Astrocyte (in vitro differentiated cells and primary cell): ENCODE results near the gene MSLN. TPM values are rescaled to one million over a fixed set of nuclear protein-coding genes. Genes with fewer than 3 reads are reported as not detected.
A peak's percentile ranks its signal among the peaks of the same experiment; 100 is the strongest.

Experiments used
- DNase-seq: peaks from one replicate; pipeline ENCODE4 v3.0.0-alpha.2; 2010; ENCODE audit warnings: low read depth
- FAIRE-seq: peaks from 2 replicates; lab custom pipeline; 2011; peaks lifted over from hg19 to GRCh38; lab: Jason Lieb, UNC
- H2AFZ ChIP-seq: 2 replicates; pipeline ENCODE4 v1.6.0; 2012; ENCODE audit warnings: low read depth, low read length, inconsistent platforms
- H3K27ac ChIP-seq: 2 replicates; pipeline ENCODE4 v1.5.1; 2011; ENCODE audit warnings: low read depth, low read length, inconsistent platforms
- H3K27me3 ChIP-seq: 2 replicates; pipeline ENCODE4 v1.6.0; 2011; ENCODE audit warnings: low read length, inconsistent platforms; ENCODE audit not compliant: insufficient read depth
- H3K36me3 ChIP-seq: 2 replicates; pipeline ENCODE4 v1.5.1; 2011; ENCODE audit warnings: low read length, inconsistent platforms; ENCODE audit not compliant: insufficient read depth
- H3K4me1 ChIP-seq: 2 replicates; pipeline ENCODE4 v1.5.1; 2011; ENCODE audit warnings: low read length, inconsistent platforms; ENCODE audit not compliant: insufficient read depth
- H3K4me2 ChIP-seq: 2 replicates; pipeline ENCODE4 v1.6.0; 2012; ENCODE audit warnings: low read length, inconsistent platforms
- H3K4me3 ChIP-seq: 2 replicates; pipeline ENCODE4 v1.5.1; 2011; ENCODE audit warnings: low read depth, mild to moderate bottlenecking, low read length, inconsistent platforms; ENCODE audit not compliant: insufficient read depth
- H3K79me2 ChIP-seq: 2 replicates; pipeline ENCODE4 v1.6.0; 2012; ENCODE audit warnings: mild to moderate bottlenecking, low read length, inconsistent platforms; ENCODE audit not compliant: insufficient read depth
- H3K9ac ChIP-seq: 2 replicates; pipeline ENCODE4 v1.6.0; 2012; ENCODE audit warnings: mild to moderate bottlenecking, low read length, inconsistent platforms
- H3K9me3 ChIP-seq: 2 replicates; pipeline ENCODE4 v1.5.1; 2012; ENCODE audit warnings: low read depth, mild to moderate bottlenecking, low read length, inconsistent platforms; ENCODE audit not compliant: insufficient read depth
- H4K20me1 ChIP-seq: 2 replicates; pipeline ENCODE4 v1.6.0; 2012; ENCODE audit warnings: low read length, inconsistent platforms; ENCODE audit not compliant: insufficient read depth
- H3K27ac Mint-ChIP-seq: one replicate; pipeline ENCODE4 v1.8.0; 2021; ENCODE audit warnings: mild to moderate bottlenecking, mixed read lengths; ENCODE audit not compliant: unreplicated experiment
- H3K27me3 Mint-ChIP-seq: one replicate; pipeline ENCODE4 v1.8.0; 2021; ENCODE audit warnings: low read depth, mixed read lengths; ENCODE audit not compliant: unreplicated experiment
- H3K36me3 Mint-ChIP-seq: one replicate; pipeline ENCODE4 v1.8.0; 2021; ENCODE audit warnings: low read depth, mixed read lengths; ENCODE audit not compliant: unreplicated experiment
- H3K4me1 Mint-ChIP-seq: one replicate; pipeline ENCODE4 v1.8.0; 2021; ENCODE audit warnings: low read depth, mixed read lengths; ENCODE audit not compliant: unreplicated experiment
- H3K4me3 Mint-ChIP-seq: one replicate; pipeline ENCODE4 v1.8.0; 2021; ENCODE audit warnings: mild to moderate bottlenecking, moderate library complexity, mixed read lengths; ENCODE audit not compliant: unreplicated experiment
- H3K9me3 Mint-ChIP-seq: one replicate; pipeline ENCODE4 v1.8.0; 2021; ENCODE audit warnings: mild to moderate bottlenecking, mixed read lengths; ENCODE audit not compliant: unreplicated experiment
- CTCF ChIP-seq: IDR thresholded peaks from 2 replicates; pipeline ENCODE4 v1.5.1; 2011; ENCODE audit warnings: low read depth, mild to moderate bottlenecking, inconsistent platforms, low read length, moderate library complexity; ENCODE audit not compliant: insufficient read depth
- EZH2 ChIP-seq: IDR thresholded peaks from 2 replicates; pipeline ENCODE4 v1.6.1; 2012; ENCODE audit warnings: mild to moderate bottlenecking, low read length, inconsistent platforms; ENCODE audit not compliant: insufficient read depth
- total RNA-seq: library from RNA; stranded (reverse); gene quantifications from 2 replicates; pipeline ENCODE4 v1.2.1, GENCODE V29; 2021

Gene MSLN
- total RNA-seq, 1 donor from 2014 or later = not detected

GRCh38 chr16:799948-800833, 39.7 kb downstream of the MSLN start, which contains the start of gene GNG13:
Gene GNG13 (minus strand): TSS chr16:800734. CDS start chr16:799077, 1,657 bp downstream.
- Histone ChIP-seq H3K4me1 (no peaks in the 10 kb centered on the region), H3K9ac (no peak within 1 kb of the TSS), H3K36me3 (no peaks in the 10 kb centered on the region), H2AFZ (no peak within 1 kb of the TSS), H4K20me1 (peaks cover 6% of the 10 kb centered on the region), H3K79me2 (no peaks in the 10 kb centered on the region), H3K9me3 (no peaks in the 10 kb centered on the region), H3K27ac (no peak within 1 kb of the TSS), H3K4me2 (no peak within 1 kb of the TSS), H3K4me3 (no peak within 1 kb of the TSS), H3K27me3 (peaks cover 19% of the 10 kb centered on the region)
- Mint-ChIP-seq H3K27me3 (no peaks in the 10 kb centered on the region), H3K4me3 (no peak within 1 kb of the TSS), H3K4me1 (no peaks in the 10 kb centered on the region), H3K36me3 (peaks cover 4% of the 10 kb centered on the region), H3K27ac (no peak within 1 kb of the TSS), H3K9me3 (no peaks in the 10 kb centered on the region)
- FAIRE-seq = no peak
- no peak for DNase-seq
- TF ChIP-seq EZH2 (peak; percentile 91), CTCF (no peak)

GRCh38 chr16:800834-801511, 40.4 kb downstream of the MSLN start:
- H3K4me1 ChIP-seq = no peaks in the 10 kb centered on the region
- H3K27ac Mint-ChIP-seq = no peak overlapping the region
- H3K36me3 ChIP-seq = no peaks in the 10 kb centered on the region
- no peak overlapping the region for H3K4me2 ChIP-seq
- no peaks in the 10 kb centered on the region for H3K9me3 ChIP-seq
- FAIRE-seq (no peak), DNase-seq (no peak)
- H4K20me1 ChIP-seq = peaks cover 6% of the 10 kb centered on the region
- H2AFZ ChIP-seq = no peak overlapping the region
- H3K9me3 Mint-ChIP-seq = no peaks in the 10 kb centered on the region
- no peak overlapping the region for H3K27ac ChIP-seq
- no peaks in the 10 kb centered on the region for H3K4me1 Mint-ChIP-seq
- H3K27me3 Mint-ChIP-seq = no peaks in the 10 kb centered on the region
- H3K9ac ChIP-seq = no peak overlapping the region
- TF ChIP-seq EZH2 (peak; percentile 25), CTCF (no peak)
- H3K79me2 ChIP-seq = no peaks in the 10 kb centered on the region
- no peak overlapping the region for H3K4me3 Mint-ChIP-seq
- peaks cover 4% of the 10 kb centered on the region for H3K36me3 Mint-ChIP-seq
- peaks cover 19% of the 10 kb centered on the region for H3K27me3 ChIP-seq
- H3K4me3 ChIP-seq = no peak overlapping the region
